ENCODE data around the gene MTHFS.
"Not testable (repeated sequence)": the region's sequence is repeated elsewhere in the genome, so short reads cannot be mapped to it uniquely, and the experiment has no call there.

Gene MTHFS

GRCh38 chr15:79916502-79917132 is 19.8 kb upstream of the MTHFS start:
- no peak for DNase-seq (ENCODE audit: low read depth in 1 of 2, low spot score in 1 of 2)

- DNase-seq (ENCODE audit: low read depth in 1 of 2, low spot score in 1 of 2) = not testable (repeated sequence)
Observed at GRCh38 chr15:79915776-79916501, 19.1 kb upstream of the MTHFS start.

- DNase-seq (ENCODE audit: low read depth in 1 of 2, low spot score in 1 of 2) = no peak
Observed at GRCh38 chr15:79914728-79915127, 17.9 kb upstream of the MTHFS start.

GRCh38 chr15:79909556-79910335 is 12.9 kb upstream of the MTHFS start:
- not testable (repeated sequence) for DNase-seq (ENCODE audit: low read depth in 1 of 2, low spot score in 1 of 2)

GRCh38 chr15:79904271-79904670 is 7.5 kb upstream of the MTHFS start:
- no peak for DNase-seq (ENCODE audit: low read depth in 1 of 2, low spot score in 1 of 2)

- DNase-seq (ENCODE audit: low read depth in 1 of 2, low spot score in 1 of 2) = no peak
Observed at GRCh38 chr15:79903626-79904025, 6.8 kb upstream of the MTHFS start.

GRCh38 chr15:79903144-79903543 is 6.3 kb upstream of the MTHFS start:
- no peak for DNase-seq (ENCODE audit: low read depth in 1 of 2, low spot score in 1 of 2)

- DNase-seq (ENCODE audit: low read depth in 1 of 2, low spot score in 1 of 2) = no peak
Observed at GRCh38 chr15:79901958-79902357, 5.1 kb upstream of the MTHFS start.

GRCh38 chr15:79900818-79901378 is 4.1 kb upstream of the MTHFS start:
- DNase-seq (ENCODE audit: low read depth in 1 of 2, low spot score in 1 of 2) = not testable (repeated sequence)

GRCh38 chr15:79900087-79900486 is 3.3 kb upstream of the MTHFS start:
- DNase-seq (ENCODE audit: low read depth in 1 of 2, low spot score in 1 of 2) = no peak

GRCh38 chr15:79898786-79899185 is 2.0 kb upstream of the MTHFS start:
- DNase-seq (ENCODE audit: low read depth in 1 of 2, low spot score in 1 of 2) = not testable (repeated sequence)

- DNase-seq (ENCODE audit: low read depth in 1 of 2, low spot score in 1 of 2) = no peak
Observed at GRCh38 chr15:79898369-79898768, 1.6 kb upstream of the MTHFS start.

- no peak for DNase-seq (ENCODE audit: low read depth in 1 of 2, low spot score in 1 of 2)
Observed at GRCh38 chr15:79897701-79898113, 893 bp upstream of the MTHFS start.

GRCh38 chr15:79897380-79897678 is 515 bp upstream of the MTHFS start:
- DNase-seq (ENCODE audit: low read depth in 1 of 2, low spot score in 1 of 2) = no peak

GRCh38 chr15:79896131-79896633 is 632 bp downstream of the MTHFS start:
- DNase-seq (ENCODE audit: low read depth in 1 of 2, low spot score in 1 of 2) = no peak

- no peak for DNase-seq (ENCODE audit: low read depth in 1 of 2, low spot score in 1 of 2)
Observed at GRCh38 chr15:79887054-79887930, 9.5 kb downstream of the MTHFS start.

- no peak for DNase-seq (ENCODE audit: low read depth in 1 of 2, low spot score in 1 of 2)
Observed at GRCh38 chr15:79886124-79886523, 10.7 kb downstream of the MTHFS start.

GRCh38 chr15:79884204-79884596 is 12.6 kb downstream of the MTHFS start:
- DNase-seq (ENCODE audit: low read depth in 1 of 2, low spot score in 1 of 2) = no peak

- no peak for DNase-seq (ENCODE audit: low read depth in 1 of 2, low spot score in 1 of 2)
Observed at GRCh38 chr15:79883579-79884203, 13.1 kb downstream of the MTHFS start.

GRCh38 chr15:79881668-79882067 is 15.1 kb downstream of the MTHFS start:
- DNase-seq (ENCODE audit: low read depth in 1 of 2, low spot score in 1 of 2) = no peak

Data from stimulated activated CD4-positive, alpha-beta T cell treated with anti-CD3 and anti-CD28 coated beads, Interleukin-15, amount 100 ng/mL, for 1 hour (primary cell).